HepG2 (cell line): ENCODE measurements around the gene RYK. TPM values are rescaled to one million over a fixed set of nuclear protein-coding genes. Genes with fewer than 3 reads are reported as not detected.

Experiments
- ATAC-seq: fragments of 200-7000 bp; cut with Tn5 transposase; 3 replicates; pipeline ENCODE4 v1.9.1; 2020; ENCODE audit warnings: mild to moderate bottlenecking, moderate library complexity
- BruUV-seq: library from RNA; stranded (reverse); fragments of 400-500 nt; replicated peaks from 2 replicates; lab custom pipeline; 2021; lab: Mats Ljungman, UMichigan
- CTCF ChIA-PET: fragments of 300-600 bp; formaldehyde crosslinking; extraction: SDS; loops from one replicate; lab custom pipeline; 2021; ENCODE audit warnings: low total read pairs, inconsistent platforms, low intra/inter-chr PET ratio; lab: Yijun Ruan, JAX
- POLR2A ChIA-PET: fragments of 350-600 bp; sonication (Branson Sonifier 250); formaldehyde crosslinking; loops from one replicate; lab custom pipeline; 2020; ENCODE audit warnings: antibody characterized with exemption, inconsistent platforms; lab: Yijun Ruan, JAX
- DNase-seq: peaks from one replicate; pipeline ENCODE4 v3.0.0-alpha.2; 2015; ENCODE audit warnings: low spot score
- FAIRE-seq: peaks from 3 replicates; lab custom pipeline; 2011; peaks lifted over from hg19 to GRCh38; lab: Jason Lieb, UNC
- H2AFZ ChIP-seq: one replicate; pipeline ENCODE4 v1.6.1; 2011; ENCODE audit warnings: low read length, inconsistent platforms
- H3K27ac ChIP-seq: fragments of 300-600 bp; 3 replicates; pipeline ENCODE4 v1.8.0; 2011; ENCODE audit warnings: mixed run types, mild to moderate bottlenecking, mixed read lengths, low read length, inconsistent platforms; ENCODE audit not compliant: insufficient read depth; ENCODE audit errors: extremely low read length
- H3K27me3 ChIP-seq, 2 experiments: fragments of 200-600 bp in 1 of 2; 2 replicates in 1 of 2; 3 replicates in 1 of 2; pipeline versions ENCODE4 v1.6.0 to v1.8.0; 2011; ENCODE audit warnings: low read length in 2 of 2, mild to moderate bottlenecking in 2 of 2, moderate library complexity in 2 of 2, inconsistent platforms in 1 of 2; ENCODE audit not compliant: insufficient read depth in 2 of 2, control insufficient read depth in 1 of 2
- H3K36me3 ChIP-seq, 2 experiments: fragments of 200-600 bp in 1 of 2; replicated peaks in 1 of 2; 2 replicates in 1 of 2; 3 replicates in 1 of 2; pipeline versions ENCODE4 v1.5.1 to v1.8.0; 2011; ENCODE audit warnings: low read length in 2 of 2, inconsistent platforms in 1 of 2; ENCODE audit not compliant: insufficient read depth in 2 of 2, control insufficient read depth in 1 of 2
- H3K4me1 ChIP-seq: 2 replicates; pipeline ENCODE4 v1.5.1; 2012; ENCODE audit warnings: low read length, inconsistent platforms; ENCODE audit not compliant: insufficient read depth
- H3K4me2 ChIP-seq: 2 replicates; pipeline ENCODE4 v1.6.0; 2011; ENCODE audit warnings: low read depth, low read length, inconsistent platforms
- H3K4me3 ChIP-seq, 3 experiments: fragments of 200-600 bp in 1 of 3; sonication (generic), shearing (Covaris generic) in 1 of 3; replicated peaks in 1 of 3; 2 replicates each; pipeline ENCODE4 v1.5.1; 2011 to 2016; ENCODE audit warnings: low read length in 3 of 3, inconsistent platforms in 2 of 3, low read depth in 2 of 3, mild to moderate bottlenecking in 2 of 3, control low read depth in 1 of 3, mixed read lengths in 1 of 3; ENCODE audit not compliant: insufficient read depth in 1 of 3
- H3K79me2 ChIP-seq: one replicate; pipeline ENCODE4 v1.6.1; 2011; ENCODE audit warnings: low read length, inconsistent platforms; ENCODE audit not compliant: insufficient read depth
- H3K9ac ChIP-seq: 2 replicates; pipeline ENCODE4 v1.6.0; 2011; ENCODE audit warnings: mild to moderate bottlenecking, low read depth, low read length, inconsistent platforms; ENCODE audit not compliant: insufficient read depth
- H3K9me3 ChIP-seq: 2 replicates; pipeline ENCODE4 v1.5.1; 2012; ENCODE audit warnings: mild to moderate bottlenecking, low read length
- H4K20me1 ChIP-seq: 2 replicates; pipeline ENCODE4 v1.6.0; 2011; ENCODE audit warnings: inconsistent platforms, mild to moderate bottlenecking, low read length, moderate library complexity; ENCODE audit not compliant: insufficient read depth
- EHMT2 ChIP-seq: fragments of 200-600 bp; sonication (generic); IDR thresholded peaks from 2 replicates; pipeline ENCODE4 v1.7.0; 2017; ENCODE audit warnings: antibody characterized with exemption, low read depth, low read length, borderline replicate concordance
- FOXP4 ChIP-seq: sonication (generic); formaldehyde crosslinking; IDR thresholded peaks from 2 replicates; pipeline ENCODE4 v1.4.0; 2020; ENCODE audit warnings: missing genetic modification reagents
- HOXD1 ChIP-seq: sonication (generic); formaldehyde crosslinking; IDR thresholded peaks from 2 replicates; pipeline ENCODE4 v1.5.0; 2020; ENCODE audit warnings: missing genetic modification reagents
- KMT2B ChIP-seq: IDR thresholded peaks from 2 replicates; pipeline ENCODE4 v1.6.1; 2016; ENCODE audit warnings: missing genetic modification reagents, missing compliant biosample characterization
- MEF2D ChIP-seq: sonication (generic); formaldehyde crosslinking; IDR thresholded peaks from 2 replicates; pipeline ENCODE4 v1.5.1; 2020; ENCODE audit warnings: mild to moderate bottlenecking, missing genetic modification reagents
- RARG ChIP-seq: sonication (generic); formaldehyde crosslinking; IDR thresholded peaks from 2 replicates; pipeline ENCODE4 v1.4.0; 2020; ENCODE audit warnings: low read depth, mild to moderate bottlenecking, missing genetic modification reagents
- YEATS2 ChIP-seq: sonication (generic); formaldehyde crosslinking; IDR thresholded peaks from 2 replicates; pipeline ENCODE4 v1.4.0; 2020; ENCODE audit warnings: missing genetic modification reagents, borderline replicate concordance
- ZFAT ChIP-seq: sonication (generic); formaldehyde crosslinking; conservative IDR thresholded peaks from 2 replicates; pipeline ENCODE4 v1.8.1; 2023; ENCODE audit warnings: missing genetic modification reagents, inconsistent platforms
- ZNF124 ChIP-seq: sonication (generic); formaldehyde crosslinking; IDR thresholded peaks from 2 replicates; pipeline ENCODE4 v1.4.0; 2020; ENCODE audit warnings: missing genetic modification reagents
- in situ Hi-C: cut with HindIII; loops from 2 replicates; pipeline ENCODE4 v1.10.0; 2017; ENCODE audit warnings: low pct_unique_long_range_greater_than_20kb; ENCODE audit not compliant: extremely low pct_ligation_motif_present
- intact Hi-C: fragments of 100-400 bp; cut with micrococcal nuclease; formaldehyde crosslinking; loops from one replicate; pipeline ENCODE4 v1.10.0; 2022; ENCODE audit not compliant: unreplicated experiment
- polyA plus RNA-seq, 8 experiments: library from polyadenylated mRNA; depleted of rRNA in 3 of 8; stranded (reverse) in 7 of 8; unstranded in 1 of 8; fragments of >200 nt; fragmentation: Illumina TruSeq in 4 of 8; extraction: Trizol in 4 of 8; gene quantifications; 2 replicates each; pipeline versions ENCODE4 v1.2.1 to v1.2.3, GENCODE V29; 2011 to 2016; ENCODE audit warnings: low read depth in 4 of 8, missing spikeins in 1 of 8, mixed read lengths in 1 of 8; ENCODE audit not compliant: insufficient read depth in 1 of 8
- total RNA-seq, 5 experiments: library from RNA; depleted of rRNA; stranded (reverse); fragments of >200 nt; fragmentation: Illumina TruSeq; extraction: Trizol; gene quantifications; 2 replicates each; pipeline ENCODE4 v1.2.3, GENCODE V29; 2016; ENCODE audit warnings: low read depth in 1 of 5

RYK gene
- total and polyA plus RNA-seq, 2 of the 13 experiments (the other 11 are each of a cell fraction or from before 2014, with no cell fraction given), result 35.0 to 66.2 TPM

GRCh38 chr3:134232151-134232550 is 18.5 kb downstream of the RYK start:
- DNase-seq, result no peak
- no peak overlapping the region for H3K27ac ChIP-seq
- H3K9me3 ChIP-seq, result no peaks in the 10 kb centered on the region
- intact Hi-C loops, result no loop called here
- no peak overlapping the region for H2AFZ ChIP-seq
- H3K4me2 ChIP-seq, result no peak overlapping the region
- no peak for ATAC-seq
- BruUV-seq, result no TSS peak
- peaks cover 94% of the 10 kb centered on the region for H3K79me2 ChIP-seq
- H4K20me1 ChIP-seq, result peaks cover 17% of the 10 kb centered on the region; the same call in 1 of the 2 replicates
- FAIRE-seq, result no peak
- H3K27me3 ChIP-seq, result no peaks in the 10 kb centered on the region
- no peak overlapping the region for H3K4me3 ChIP-seq
- ChIA-PET CTCF (no interaction called here), POLR2A (no interaction called here)
- peaks cover 33% of the 10 kb centered on the region for H3K4me1 ChIP-seq
- no peak overlapping the region for H3K9ac ChIP-seq
- no peak for TF ChIP-seq YEATS2
- TF ChIP-seq HOXD1, result no peak
- no peak for TF ChIP-seq MEF2D
- TF ChIP-seq FOXP4 (CRISPR knock-in tag), result no peak
- no peak for TF ChIP-seq EHMT2
- no peak for TF ChIP-seq ZNF124 (CRISPR knock-in tag)
- no peak for TF ChIP-seq ZFAT (CRISPR knock-in tag)
- no peak for TF ChIP-seq RARG
- TF ChIP-seq KMT2B (CRISPR knock-in tag), result no peak
- in situ Hi-C loops, result no loop called here
- H3K36me3 ChIP-seq, result no peaks in the 10 kb centered on the region
